CD4-positive, alpha-beta memory T cell (primary cell): ENCODE data around the gene TAF1C. TPM values are rescaled to one million over a fixed set of nuclear protein-coding genes. Genes with fewer than 3 reads are reported as not detected.

ENCODE experiments used
- CTCF ChIA-PET: fragments of 350-600 bp; sonication (Branson Sonifier 250); formaldehyde crosslinking; loops from one replicate; lab custom pipeline; 2021; ENCODE audit warnings: inconsistent platforms; ENCODE audit not compliant: partially characterized antibody; lab: Charles Lee
- POLR2A ChIA-PET: fragments of 350-600 bp; sonication (Branson Sonifier 250); formaldehyde crosslinking; loops from one replicate; lab custom pipeline; 2021; ENCODE audit not compliant: partially characterized antibody; lab: Charles Lee
- DNase-seq, 5 donors: peaks; one replicate each; pipeline versions ENCODE4 v3.0.0 to v3.0.0-alpha.2; 2020 to 2022; ENCODE audit warnings: mixed read lengths in 1 of 5
- H3K27ac ChIP-seq: one replicate; pipeline ENCODE4 v1.7.0; 2013; ENCODE audit warnings: low read depth, low read length
- H3K27me3 ChIP-seq: 2 replicates; pipeline ENCODE4 v1.7.0; 2013; ENCODE audit warnings: mild to moderate bottlenecking, low read length, moderate library complexity; ENCODE audit not compliant: insufficient read depth
- H3K36me3 ChIP-seq: 2 replicates; pipeline ENCODE4 v1.7.0; 2013; ENCODE audit warnings: mild to moderate bottlenecking, low read length, moderate library complexity; ENCODE audit not compliant: insufficient read depth
- H3K4me1 ChIP-seq: 2 replicates; pipeline ENCODE4 v1.7.0; 2013; ENCODE audit warnings: mild to moderate bottlenecking, low read length, moderate library complexity; ENCODE audit not compliant: insufficient read depth
- H3K4me3 ChIP-seq, 2 donors: one replicate each; pipeline ENCODE4 v1.7.0; 2013; ENCODE audit warnings: low read length in 2 of 2, mild to moderate bottlenecking in 1 of 2
- H3K9me3 ChIP-seq, 2 donors: one replicate each; pipeline ENCODE4 v1.7.0; 2013; ENCODE audit warnings: low read length in 2 of 2, control low read depth in 1 of 2; ENCODE audit not compliant: control insufficient read depth in 1 of 2
- H3K27ac Mint-ChIP-seq, 7 donors: one replicate each; pipeline ENCODE4 v1.8.0; 2020 to 2021; ENCODE audit warnings: mixed read lengths in 7 of 7, mild to moderate bottlenecking in 6 of 7, inconsistent platforms in 3 of 7, moderate library complexity in 3 of 7
- H3K27me3 Mint-ChIP-seq, 2 donors: one replicate each; pipeline ENCODE4 v1.8.0; 2020 to 2021; ENCODE audit warnings: mixed read lengths in 2 of 2
- H3K36me3 Mint-ChIP-seq, 2 donors: one replicate each; pipeline ENCODE4 v1.8.0; 2020 to 2021; ENCODE audit warnings: mixed read lengths in 2 of 2, inconsistent platforms in 1 of 2, mild to moderate bottlenecking in 1 of 2
- H3K4me1 Mint-ChIP-seq, 4 donors: one replicate each; pipeline ENCODE4 v1.8.0; 2020 to 2021; ENCODE audit warnings: mixed read lengths in 4 of 4, mild to moderate bottlenecking in 1 of 4
- H3K4me3 Mint-ChIP-seq, 8 donors: one replicate each; pipeline ENCODE4 v1.8.0; 2020 to 2021; ENCODE audit warnings: mixed read lengths in 8 of 8, mild to moderate bottlenecking in 7 of 8, moderate library complexity in 6 of 8, inconsistent platforms in 3 of 8
- H3K9me3 Mint-ChIP-seq, 8 donors: one replicate each; pipeline ENCODE4 v1.8.0; 2020 to 2021; ENCODE audit warnings: mixed read lengths in 8 of 8, mild to moderate bottlenecking in 5 of 8, inconsistent platforms in 3 of 8, moderate library complexity in 1 of 8
- intact Hi-C: fragments of 100-400 bp; cut with micrococcal nuclease; formaldehyde crosslinking; loops from one replicate; pipeline ENCODE4 v1.15.1; 2023
- polyA plus RNA-seq, 2 donors: library from polyadenylated mRNA; unstranded; fragments of 300-500 nt; fragmentation: Illumina TruSeq; gene quantifications; one replicate each; pipeline ENCODE4 v1.2.3, GENCODE V29; 2021
- total RNA-seq, 2 experiments: library from RNA; stranded (reverse); gene quantifications; one replicate each; pipeline ENCODE4 v1.2.3, GENCODE V29; 2021

Gene TAF1C
- total and polyA plus RNA-seq, 4 experiments from 2014 or later, result 4.1 to 102 (median 51.2) TPM

- H3K4me1 Mint-ChIP-seq, result peaks cover 4 to 25% (median 13%) of the 10 kb centered on the region in 4 donors
- peak overlapping the region; percentile 65 for H3K27ac ChIP-seq
- CTCF ChIA-PET, result interaction anchor here (0.7 to 2.0 kb wide), 6 partner anchors 10 to 58 kb away, joined by 3 to 5 read pairs (median 3); partner anchors contain the start of genes MBTPS1 and TAF1C
Observed at GRCh38 chr16:84144209-84144858, 42.5 kb downstream of the TAF1C start.

GRCh38 chr16:84143784-84144199 is 43.1 kb downstream of the TAF1C start:
- DNase-seq, result no peak
- peak overlapping the region; percentile 92 to 98 (median 94) for H3K4me3 Mint-ChIP-seq

More at GRCh38 chr16:84144209-84144858, 42.5 kb downstream of the TAF1C start:
- Mint-ChIP-seq H3K27me3 (peaks cover 3% of the 10 kb centered on the region in 2 donors), H3K36me3 (peaks cover 0 to 7% of the 10 kb centered on the region in 2 donors), H3K27ac (peak overlapping the region; percentile 49 to 95 (median 91)), H3K4me3 (peak overlapping the region; percentile 92 to 98 (median 94)), H3K9me3 (no peaks in the 10 kb centered on the region)
- intact Hi-C loops, result no loop called here
- no peaks in the 10 kb centered on the region for H3K27me3 ChIP-seq
- peak overlapping the region; percentile 61 to 78 for H3K4me3 ChIP-seq
- no peaks in the 10 kb centered on the region for H3K36me3 ChIP-seq
- peaks cover 13% of the 10 kb centered on the region for H3K4me1 ChIP-seq
- no peaks in the 10 kb centered on the region for H3K9me3 ChIP-seq
- DNase-seq, result peak; percentile 19 to 59 (median 36)
- POLR2A ChIA-PET, result interaction anchor here (0.6 to 4.2 kb wide), 7 partner anchors 13 to 56 kb away, joined by 3 to 55 read pairs (median 3); partner anchors contain the start of genes MBTPS1 and TAF1C

GRCh38 chr16:84143081-84143480 is 43.8 kb downstream of the TAF1C start:
- peaks cover 0 to 7% of the 10 kb centered on the region in 2 donors for H3K36me3 Mint-ChIP-seq
- intact Hi-C loops, result no loop called here
- Histone ChIP-seq H3K27ac (no peak overlapping the region), H3K4me1 (peaks cover 13% of the 10 kb centered on the region), H3K4me3 (no peak overlapping the region), H3K36me3 (no peaks in the 10 kb centered on the region), H3K9me3 (no peaks in the 10 kb centered on the region), H3K27me3 (no peaks in the 10 kb centered on the region)
- no peaks in the 10 kb centered on the region for H3K9me3 Mint-ChIP-seq
- H3K27me3 Mint-ChIP-seq, result peaks cover 3% of the 10 kb centered on the region in 2 donors
- DNase-seq, result no peak
- H3K4me3 Mint-ChIP-seq, result peak overlapping the region; percentile 6 to 96 (median 72)
- peak overlapping the region in 4 of 7 donors; percentile 4 to 57 (median 27) for H3K27ac Mint-ChIP-seq
- CTCF ChIA-PET, result interaction anchor here (1.1 kb wide), 1 partner anchor 26 kb away, joined by 3 read pairs; the partner anchor contains the start of gene MBTPS1
- POLR2A ChIA-PET, result interaction anchor here (2.2 to 4.2 kb wide), 2 partner anchors 26 to 27 kb away, joined by 7 to 55 read pairs; partner anchors contain the start of gene MBTPS1
- peaks cover 12 to 35% (median 22%) of the 10 kb centered on the region in 4 donors for H3K4me1 Mint-ChIP-seq

More at GRCh38 chr16:84143784-84144199, 43.1 kb downstream of the TAF1C start:
- peaks cover 13% of the 10 kb centered on the region for H3K4me1 ChIP-seq
- CTCF ChIA-PET, result interaction anchor here (0.7 to 1.6 kb wide), 3 partner anchors 27 to 57 kb away, joined by 3 to 4 read pairs (median 3); partner anchors contain the start of genes MBTPS1 and TAF1C
- POLR2A ChIA-PET, result interaction anchor here (0.6 to 4.2 kb wide), 2 partner anchors 16 to 28 kb away, joined by 3 to 55 read pairs; partner anchors contain the start of gene MBTPS1
- intact Hi-C loops, result no loop called here
- Mint-ChIP-seq H3K4me1 (peaks cover 9 to 30% (median 18%) of the 10 kb centered on the region in 4 donors), H3K27me3 (peaks cover 3% of the 10 kb centered on the region in 2 donors), H3K27ac (peak overlapping the region in 5 of 7 donors; percentile 89 to 95 (median 91)), H3K9me3 (no peaks in the 10 kb centered on the region), H3K36me3 (peaks cover 0 to 7% of the 10 kb centered on the region in 2 donors)
- no peaks in the 10 kb centered on the region for H3K9me3 ChIP-seq
- H3K4me3 ChIP-seq, result peak overlapping the region; percentile 61 to 78
- H3K36me3 ChIP-seq, result no peaks in the 10 kb centered on the region
- H3K27me3 ChIP-seq, result no peaks in the 10 kb centered on the region
- peak overlapping the region; percentile 65 for H3K27ac ChIP-seq

DNA sequence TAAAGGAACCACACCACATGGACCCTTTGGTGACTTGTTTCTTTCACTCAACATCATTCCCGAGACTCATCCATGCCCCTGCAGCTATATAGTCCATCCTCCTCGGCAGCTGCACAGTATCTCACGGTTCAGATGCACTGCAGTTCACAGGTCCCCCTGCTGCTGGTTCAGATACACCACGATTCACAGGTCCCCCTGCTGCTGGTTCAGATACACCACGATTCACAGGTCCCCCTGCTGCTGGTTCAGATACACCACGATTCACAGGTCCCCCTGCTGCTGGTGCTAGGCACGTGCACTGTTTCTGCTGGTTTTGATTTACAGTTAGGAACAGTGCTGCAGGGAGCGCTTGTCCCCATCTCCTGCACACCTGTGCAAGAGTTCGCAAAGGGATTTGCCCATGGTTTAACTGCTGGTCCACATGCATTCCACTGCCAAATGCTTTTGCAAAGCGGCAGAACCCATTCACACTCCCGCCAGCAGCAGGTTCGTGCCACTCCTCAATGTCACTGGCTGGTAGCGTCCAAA is 45.6 kb downstream of the TAF1C start:
- H3K9me3 ChIP-seq, result no peaks in the 10 kb centered on the region
- H3K36me3 Mint-ChIP-seq, result peaks cover 0 to 7% of the 10 kb centered on the region in 2 donors
- H3K27me3 ChIP-seq, result no peaks in the 10 kb centered on the region
- intact Hi-C loops, result no loop called here
- peaks cover 15 to 37% (median 23%) of the 10 kb centered on the region in 4 donors for H3K4me1 Mint-ChIP-seq
- no peaks in the 10 kb centered on the region for H3K27me3 Mint-ChIP-seq
- no peaks in the 10 kb centered on the region for H3K9me3 Mint-ChIP-seq
- H3K36me3 ChIP-seq, result no peaks in the 10 kb centered on the region
- CTCF ChIA-PET, result interaction anchor here (1.0 to 1.5 kb wide), 3 partner anchors 24 to 57 kb away, joined by 3 to 4 read pairs (median 3); partner anchors contain the start of genes MBTPS1 and TAF1C
- H3K4me3 ChIP-seq, result no peak overlapping the region
- H3K4me3 Mint-ChIP-seq, result no peak overlapping the region
- peak in 1 of 5 donors; percentile 5 for DNase-seq
- H3K4me1 ChIP-seq, result peaks cover 13% of the 10 kb centered on the region
- no peak overlapping the region for H3K27ac Mint-ChIP-seq
- POLR2A ChIA-PET, result interaction anchor here (2.2 kb wide), 1 partner anchor 24 kb away, joined by 7 read pairs; the partner anchor contains the start of gene MBTPS1
- H3K27ac ChIP-seq, result no peak overlapping the region

GRCh38 chr16:84139628-84140258 is 47.1 kb downstream of the TAF1C start:
- no peak overlapping the region for H3K4me3 ChIP-seq
- H3K9me3 ChIP-seq, result no peaks in the 10 kb centered on the region
- POLR2A ChIA-PET, result interaction anchor here (0.7 to 1.9 kb wide), 2 partner anchors 23 kb away, joined by 3 to 8 read pairs; partner anchors contain the start of gene MBTPS1
- H3K4me1 ChIP-seq, result peaks cover 9% of the 10 kb centered on the region
- H3K27me3 Mint-ChIP-seq, result no peaks in the 10 kb centered on the region
- H3K4me3 Mint-ChIP-seq, result no peak overlapping the region
- H3K36me3 ChIP-seq, result no peaks in the 10 kb centered on the region
- intact Hi-C loops, result no loop called here
- H3K27ac Mint-ChIP-seq, result peak overlapping the region in 3 of 7 donors; percentile 25 to 76 (median 58)
- no peak overlapping the region for H3K27ac ChIP-seq
- H3K4me1 Mint-ChIP-seq, result peaks cover 17 to 37% (median 23%) of the 10 kb centered on the region in 4 donors
- H3K9me3 Mint-ChIP-seq, result no peaks in the 10 kb centered on the region
- CTCF ChIA-PET, result no interaction called here
- peaks cover 0 to 9% of the 10 kb centered on the region in 2 donors for H3K36me3 Mint-ChIP-seq
- DNase-seq, result no peak
- no peaks in the 10 kb centered on the region for H3K27me3 ChIP-seq

DNA sequence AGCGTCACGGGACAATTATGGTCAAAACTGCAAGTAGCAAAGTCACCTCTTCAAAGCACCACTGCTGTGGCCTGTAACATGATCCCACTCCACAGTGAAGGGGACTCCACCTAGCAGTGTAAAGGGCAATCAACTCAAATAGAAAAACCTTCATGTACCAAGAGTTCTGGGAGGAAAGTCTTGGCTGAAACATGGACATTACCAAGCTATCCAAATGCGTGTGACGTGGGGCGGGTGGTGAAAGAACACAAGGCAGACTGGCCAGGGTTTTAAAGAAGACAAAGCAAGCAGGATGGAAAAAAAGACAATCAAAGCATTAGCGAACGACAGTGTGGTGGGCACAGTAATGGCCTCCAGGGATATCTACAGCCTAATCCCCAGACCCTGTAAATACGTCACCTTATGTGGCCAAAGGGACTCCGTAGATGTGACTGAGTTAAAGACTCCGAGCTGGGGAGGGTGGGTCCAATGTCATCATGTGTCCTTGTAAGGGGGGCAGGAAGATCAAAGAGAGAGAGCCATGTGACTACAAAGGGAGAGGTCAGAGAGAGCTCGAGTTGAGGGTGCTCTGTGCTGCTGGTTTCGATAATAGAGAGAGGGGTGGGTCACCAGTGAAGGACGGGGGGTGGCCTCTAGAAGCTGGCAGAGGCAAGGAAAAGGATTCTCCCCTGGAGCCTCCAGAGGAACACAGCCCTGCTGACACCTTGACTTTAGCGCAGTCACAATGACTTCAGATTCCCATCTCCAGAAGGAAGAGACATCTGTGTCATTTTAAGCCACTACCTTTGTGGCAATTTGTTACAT is 47.8 kb downstream of the TAF1C start:
- CTCF ChIA-PET, result no interaction called here
- H3K4me3 ChIP-seq, result no peak overlapping the region
- intact Hi-C loops, result no loop called here
- H3K27me3 Mint-ChIP-seq, result no peaks in the 10 kb centered on the region
- peak overlapping the region in 4 of 7 donors; percentile 6 to 25 (median 14) for H3K27ac Mint-ChIP-seq
- no peaks in the 10 kb centered on the region for H3K9me3 ChIP-seq
- no peak overlapping the region for H3K27ac ChIP-seq
- peaks cover 0 to 4% of the 10 kb centered on the region in 2 donors for H3K36me3 Mint-ChIP-seq
- POLR2A ChIA-PET, result interaction anchor here (1.9 kb wide), 1 partner anchor 22 kb away, joined by 8 read pairs; the partner anchor contains the start of gene MBTPS1
- peak overlapping the region in 1 of 8 donors; percentile 22 for H3K4me3 Mint-ChIP-seq
- H3K36me3 ChIP-seq, result no peaks in the 10 kb centered on the region
- H3K4me1 Mint-ChIP-seq, result peaks cover 14 to 31% (median 18%) of the 10 kb centered on the region in 4 donors
- H3K4me1 ChIP-seq, result peaks cover 6% of the 10 kb centered on the region
- H3K9me3 Mint-ChIP-seq, result no peaks in the 10 kb centered on the region
- DNase-seq, result no peak
- no peaks in the 10 kb centered on the region for H3K27me3 ChIP-seq
